Measurements from ENCODE around the gene BHLHE40. TPM values are rescaled to one million over a fixed set of nuclear protein-coding genes. Genes with fewer than 3 reads are reported as not detected.

BHLHE40 gene
- total RNA-seq, 1 experiment from 2014 or later: 81.6 TPM

- TF ChIP-seq EZH2phosphoT487 (IDR thresholded peaks at IDR 0.05; ENCODE audit: borderline replicate concordance): no peak
- no peak for TF ChIP-seq FOSL1 (IDR thresholded peaks at IDR 0.05; ENCODE audit: low read depth)
- TF ChIP-seq REST (IDR thresholded peaks at IDR 0.05; ENCODE audit: low read depth): no peak
- no peak for TF ChIP-seq RAD21 (IDR thresholded peaks at IDR 0.05; ENCODE audit: low read depth)
- no peak for TF ChIP-seq POLR2A (IDR thresholded peaks at IDR 0.05; ENCODE audit: borderline replicate concordance, extremely low read depth, insufficient read depth, insufficient read length)
- no peak for TF ChIP-seq YY1 (IDR thresholded peaks at IDR 0.05; ENCODE audit: extremely low read depth, insufficient replicate concordance, low read depth, low read length)
- TF ChIP-seq POLR2AphosphoS5 (IDR thresholded peaks at IDR 0.05; ENCODE audit: low read depth, low read length): no peak
- no peak for TF ChIP-seq ATF3 (IDR thresholded peaks at IDR 0.05)
Observed at GRCh38 chr3:4977853-4978203, 1.4 kb upstream of the BHLHE40 start (continued).

- ATAC-seq (peak; percentile 68), DNase-seq (ENCODE audit: low read depth, low spot score) (peak; percentile 94)
- BruUV-seq (replicated peaks): no TSS peak
- H3K27me3 ChIP-seq (ENCODE audit: insufficient read depth, low read length): no peaks in the 10 kb centered on the region
- RAD21 ChIA-PET (ENCODE audit: low non-redundant PET in 1 of 2, low total read pairs in 2 of 2, uncharacterized antibody in 2 of 2, unreplicated experiment in 2 of 2): interaction anchor here (0.7 to 3.0 kb wide), 10 partner anchors 9 to 267 kb away, joined by 3 to 12 read pairs (median 4); no protein-coding TSS in a partner anchor
- peak overlapping the region; percentile 80 for H3K9ac ChIP-seq (ENCODE audit: low read length)
- H3K9me3 ChIP-seq (ENCODE audit: control insufficient read depth in 1 of 2, insufficient read depth in 1 of 2, low read depth in 1 of 2, low read length in 2 of 2): no peaks in the 10 kb centered on the region
- peak overlapping the region; percentile 90 for H3K4me2 ChIP-seq (ENCODE audit: low read length)
- intact Hi-C loops (cut with micrococcal nuclease): loop anchor here (1.0 to 5.0 kb wide), 4 partner anchors 45 to 321 kb away; partner anchors contain the start of gene EDEM1
- H3K4me1 ChIP-seq (ENCODE audit: control insufficient read depth in 1 of 2, insufficient read depth in 2 of 2, low read length in 2 of 2): peaks cover 44 to 64% of the 10 kb centered on the region in 2 experiments
- CTCF ChIA-PET: interaction anchor here (0.8 to 4.7 kb wide), 13 partner anchors 9 to 267 kb away, joined by 3 to 59 read pairs (median 4); no protein-coding TSS in a partner anchor
- peaks cover 37% of the 10 kb centered on the region for H3K79me2 ChIP-seq (ENCODE audit: insufficient read depth, low read length)
- peaks cover 8 to 24% of the 10 kb centered on the region in 2 experiments; a peak in 3 of 4 replicates for H3K36me3 ChIP-seq (ENCODE audit: control insufficient read depth in 1 of 2, insufficient read depth in 2 of 2, low read length in 2 of 2)
- peak overlapping the region; percentile 46 to 87 for H3K4me3 ChIP-seq (replicated peaks in 1 of 2; ENCODE audit: low read depth in 1 of 2, low read length in 2 of 2)
- peak overlapping the region; percentile 91 for H3K27ac ChIP-seq (ENCODE audit: low read depth, low read length)
- H3K9me2 ChIP-seq (ENCODE audit: insufficient read depth): no peaks in the 10 kb centered on the region
- peaks cover 7% of the 10 kb centered on the region; the same call in 1 of the 2 replicates for H4K20me1 ChIP-seq (ENCODE audit: insufficient read depth)
- POLR2A ChIA-PET: interaction anchor here (0.6 to 5.1 kb wide), 11 partner anchors 9 to 257 kb away, joined by 3 to 39 read pairs (median 4); no protein-coding TSS in a partner anchor
- H2AFZ ChIP-seq (ENCODE audit: low read depth, low read length, poor library complexity, severe bottlenecking): no peak overlapping the region
- TF ChIP-seq POLR2AphosphoS5 (IDR thresholded peaks at IDR 0.05; ENCODE audit: low read depth, low read length) (peak; percentile 76), CEBPB (IDR thresholded peaks at IDR 0.05; ENCODE audit: low read depth) (no peak), CTCF (IDR thresholded peaks at IDR 0.05 in 2 of 3, conservative IDR thresholded peaks at IDR 0.05 in 1 of 3; ENCODE audit: borderline replicate concordance in 1 of 3, insufficient read depth in 1 of 3, low read depth in 2 of 3, low read length in 2 of 3) (no peak), RAD21 (IDR thresholded peaks at IDR 0.05; ENCODE audit: low read depth) (no peak), POLR2A (IDR thresholded peaks at IDR 0.05; ENCODE audit: borderline replicate concordance, extremely low read depth, insufficient read depth, insufficient read length) (peak; percentile 60), JUND (IDR thresholded peaks at IDR 0.05) (no peak), CBX3 (IDR thresholded peaks at IDR 0.05; ENCODE audit: low read depth) (no peak), YY1 (IDR thresholded peaks at IDR 0.05; ENCODE audit: extremely low read depth, insufficient replicate concordance, low read depth, low read length) (peak; percentile 71), TCF7L2 (IDR thresholded peaks at IDR 0.05; ENCODE audit: borderline replicate concordance, extremely low read depth, insufficient read depth, insufficient read length) (peak; percentile 67), ZFX (IDR thresholded peaks at IDR 0.05) (peak; percentile 20; the same call in 1 of the 2 replicates)
Observed at GRCh38 chr3:4978204-4978965, 852 bp upstream of the BHLHE40 start.

Measured in HCT116 (cell line).